ENCODE data around the gene RNF26. TPM values are rescaled to one million over a fixed set of nuclear protein-coding genes. Genes with fewer than 3 reads are reported as not detected.

Gene RNF26
- total RNA-seq, 3 donors from 2014 or later, result 18.6 to 20.7 (median 18.9) TPM

DNA sequence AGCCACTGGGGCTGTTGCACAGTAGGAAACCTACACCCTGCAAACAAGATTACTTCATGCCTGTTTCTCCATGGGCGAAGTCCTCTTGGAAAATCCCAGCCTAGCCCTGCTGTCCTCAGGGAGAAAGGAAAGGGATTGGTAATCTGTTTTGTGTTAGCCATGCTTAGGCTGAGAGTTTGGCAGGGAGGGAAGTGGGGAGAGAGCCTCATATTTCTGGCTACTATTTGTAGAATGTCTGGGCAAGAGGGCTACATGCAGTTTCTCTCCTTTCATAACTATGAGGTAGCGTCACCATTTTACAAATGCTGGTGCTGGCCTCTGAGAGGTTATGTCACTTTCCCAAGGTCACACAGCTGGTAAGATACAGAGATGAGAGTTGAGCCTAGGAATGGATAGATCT, 12.9 kb downstream of the RNF26 start:
- no peaks in the 10 kb centered on the region for H3K36me3 Mint-ChIP-seq (ENCODE audit: insufficient read depth)
- H3K27me3 Mint-ChIP-seq (ENCODE audit: low read depth), result peaks cover 30% of the 10 kb centered on the region
- no peak overlapping the region for H3K4me3 Mint-ChIP-seq
- DNase-seq (no peak), ATAC-seq (no peak)
- peaks cover 6% of the 10 kb centered on the region for H3K4me1 Mint-ChIP-seq (ENCODE audit: low read depth)
- H3K9me3 Mint-ChIP-seq, result no peaks in the 10 kb centered on the region

DNA sequence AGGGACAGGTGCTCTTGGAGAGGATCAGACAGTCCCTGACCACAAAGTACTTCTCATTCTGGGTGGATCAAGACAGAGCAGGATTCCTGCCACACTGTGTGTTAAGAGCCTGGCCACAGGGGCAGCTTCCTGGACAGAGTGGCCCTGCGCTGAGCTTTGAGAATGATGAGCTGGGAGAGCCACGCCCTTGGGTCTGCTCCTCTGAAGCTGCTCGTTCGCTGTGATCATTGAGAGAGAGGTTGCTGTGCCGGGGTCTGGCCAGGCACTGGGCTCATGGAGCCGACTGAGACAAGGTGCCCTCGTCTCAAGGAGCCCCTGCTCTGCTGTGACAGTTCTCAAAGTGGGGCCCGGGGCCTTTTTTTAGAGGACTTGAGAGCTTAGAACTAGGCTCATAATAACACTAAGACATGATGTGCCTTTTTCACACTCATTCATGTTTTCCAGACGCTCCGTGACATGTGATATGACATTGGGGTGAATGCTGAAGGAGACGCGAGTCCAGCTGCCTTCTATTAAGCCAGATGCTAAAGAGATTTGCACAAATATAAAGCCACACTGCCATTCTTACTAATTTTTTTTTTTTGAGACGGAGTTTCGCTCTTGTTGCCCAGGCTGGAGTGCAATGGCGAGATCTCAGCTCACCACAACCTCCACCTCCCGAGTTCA, 13.7 kb downstream of the RNF26 start:
- ATAC-seq (no peak), DNase-seq (no peak)
- Mint-ChIP-seq H3K9me3 (no peaks in the 10 kb centered on the region), H3K4me3 (no peak overlapping the region), H3K36me3 (ENCODE audit: insufficient read depth) (no peaks in the 10 kb centered on the region), H3K27me3 (ENCODE audit: low read depth) (peaks cover 32% of the 10 kb centered on the region), H3K4me1 (ENCODE audit: low read depth) (peaks cover 6% of the 10 kb centered on the region)

GRCh38 chr11:119350302-119350701, 16.0 kb downstream of the RNF26 start:
- H3K4me3 Mint-ChIP-seq, result no peak overlapping the region
- peaks cover 6% of the 10 kb centered on the region for H3K4me1 Mint-ChIP-seq (ENCODE audit: low read depth)
- DNase-seq, result no peak
- no peak for ATAC-seq
- H3K9me3 Mint-ChIP-seq, result no peaks in the 10 kb centered on the region
- peaks cover 27% of the 10 kb centered on the region for H3K27me3 Mint-ChIP-seq (ENCODE audit: low read depth)
- H3K36me3 Mint-ChIP-seq (ENCODE audit: insufficient read depth), result no peaks in the 10 kb centered on the region

DNA sequence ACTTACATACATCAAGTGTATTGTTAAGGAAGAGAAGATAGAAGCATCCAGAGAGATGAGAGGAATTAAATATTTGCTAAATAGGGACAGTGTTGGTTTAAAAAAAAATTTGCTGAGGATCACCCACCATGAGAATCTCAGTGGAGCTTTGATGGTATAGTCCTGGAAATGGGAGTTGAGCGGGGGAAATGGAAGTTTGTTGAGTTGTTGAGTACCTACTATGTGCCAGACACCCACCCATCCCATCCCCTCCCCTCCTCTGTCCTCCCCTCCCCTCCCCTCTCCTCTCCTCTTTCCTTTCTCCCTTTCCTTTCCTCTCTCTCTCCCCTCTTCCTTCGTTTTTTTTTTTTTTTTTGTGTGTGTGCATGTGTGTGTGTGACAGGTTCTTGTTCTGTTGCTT, 16.9 kb downstream of the RNF26 start:
- H3K4me3 Mint-ChIP-seq, result no peak overlapping the region
- no peaks in the 10 kb centered on the region for H3K36me3 Mint-ChIP-seq (ENCODE audit: insufficient read depth)
- H3K9me3 Mint-ChIP-seq, result no peaks in the 10 kb centered on the region
- ATAC-seq (no peak), DNase-seq (no peak)
- H3K27me3 Mint-ChIP-seq (ENCODE audit: low read depth), result peaks cover 26% of the 10 kb centered on the region
- peaks cover 6% of the 10 kb centered on the region for H3K4me1 Mint-ChIP-seq (ENCODE audit: low read depth)

- no peak for ATAC-seq
- no peak overlapping the region for H3K4me3 Mint-ChIP-seq
Measured at GRCh38 chr11:119352857-119353260, 18.5 kb downstream of the RNF26 start.

DNA sequence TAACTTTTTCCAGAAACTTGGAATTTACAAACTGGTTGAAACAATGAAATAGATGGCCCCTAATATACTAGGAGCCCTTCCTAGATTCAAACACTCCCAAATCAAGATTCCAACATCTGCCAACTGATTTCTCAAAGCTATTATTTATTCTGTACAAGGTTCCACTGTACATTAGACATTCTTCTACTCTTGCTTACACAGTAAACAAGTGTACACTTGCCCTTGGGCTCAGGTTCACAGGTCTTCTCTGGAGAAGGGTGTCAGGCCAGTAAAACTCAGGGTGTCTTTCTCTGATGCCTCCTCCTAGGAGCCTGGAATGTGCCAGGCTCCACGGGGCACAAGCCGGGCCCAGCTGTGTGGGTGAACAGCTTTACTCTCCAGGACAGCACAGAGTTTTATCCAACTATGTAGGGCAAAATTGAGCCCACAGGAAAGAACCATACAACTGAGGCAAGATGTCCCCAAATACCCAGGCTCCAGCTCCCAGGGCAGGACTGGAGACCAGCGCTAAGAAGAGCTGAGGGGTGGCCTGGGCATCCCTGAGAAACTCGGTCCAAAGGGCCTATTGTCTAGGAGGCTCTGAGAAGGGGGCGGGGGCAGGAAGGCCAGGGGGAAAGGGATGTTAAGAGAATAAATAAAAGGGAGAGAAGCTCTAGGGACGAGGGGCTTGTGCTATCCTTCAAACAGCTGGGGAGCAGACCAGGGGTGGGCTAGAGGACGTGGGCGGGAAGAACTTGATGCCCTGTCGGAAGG, 20.9 kb downstream of the RNF26 start:
- Mint-ChIP-seq H3K4me3 (no peak overlapping the region), H3K27me3 (ENCODE audit: low read depth) (peaks cover 21% of the 10 kb centered on the region), H3K9me3 (no peaks in the 10 kb centered on the region), H3K36me3 (ENCODE audit: insufficient read depth) (no peaks in the 10 kb centered on the region), H3K4me1 (ENCODE audit: low read depth) (peaks cover 3% of the 10 kb centered on the region)
- no peak for DNase-seq
- no peak for ATAC-seq

More at GRCh38 chr11:119352857-119353260, 18.5 kb downstream of the RNF26 start:
- Mint-ChIP-seq H3K27me3 (ENCODE audit: low read depth) (peaks cover 24% of the 10 kb centered on the region), H3K4me1 (ENCODE audit: low read depth) (peaks cover 7% of the 10 kb centered on the region), H3K36me3 (ENCODE audit: insufficient read depth) (no peaks in the 10 kb centered on the region), H3K9me3 (no peaks in the 10 kb centered on the region)
- no peak for DNase-seq

DNA sequence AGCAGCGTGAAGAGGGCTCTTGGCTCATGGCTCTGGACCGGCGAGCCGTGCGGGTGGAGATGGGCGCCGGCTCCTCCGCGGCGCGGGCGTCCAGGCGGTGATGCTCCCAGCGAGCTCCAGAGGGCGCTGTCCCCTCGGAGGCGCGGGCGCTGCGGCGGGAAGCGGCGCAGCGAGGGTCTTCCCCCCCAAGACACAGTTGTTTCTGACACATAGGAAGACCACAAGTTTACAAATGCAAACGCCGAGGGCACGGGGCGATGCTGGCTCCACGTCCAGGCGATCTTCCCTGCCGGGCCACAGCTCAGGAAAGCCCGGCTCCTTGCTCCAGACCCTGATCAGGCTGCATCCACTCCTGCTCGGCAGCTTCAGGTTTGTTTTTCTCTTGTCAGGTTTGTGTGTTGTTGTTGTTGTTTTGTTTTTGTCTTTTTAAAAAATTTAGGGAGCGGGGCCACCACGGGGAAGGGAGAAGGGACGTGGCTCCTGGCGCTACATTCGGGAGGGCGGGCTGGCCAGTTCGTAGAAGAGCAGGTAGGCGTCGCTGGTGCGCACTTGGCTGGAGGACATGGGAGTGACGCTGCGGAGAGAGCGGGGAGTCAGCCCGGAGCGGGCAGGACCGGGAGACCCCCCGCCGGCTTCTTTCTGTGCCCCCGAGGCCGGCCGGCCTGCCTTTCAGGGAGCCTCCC, 22.2 kb downstream of the RNF26 start:
- H3K36me3 Mint-ChIP-seq (ENCODE audit: insufficient read depth), result no peaks in the 10 kb centered on the region
- H3K9me3 Mint-ChIP-seq, result no peaks in the 10 kb centered on the region
- ATAC-seq (peak; percentile 88 to 89), DNase-seq (peak; percentile 63)
- peak overlapping the region; percentile 82 for H3K4me3 Mint-ChIP-seq
- H3K27me3 Mint-ChIP-seq (ENCODE audit: low read depth), result peaks cover 17% of the 10 kb centered on the region
- peaks cover 4% of the 10 kb centered on the region for H3K4me1 Mint-ChIP-seq (ENCODE audit: low read depth)

GRCh38 chr11:119357074-119357473, 22.7 kb downstream of the RNF26 start:
- ATAC-seq (no peak), DNase-seq (no peak)
- H3K36me3 Mint-ChIP-seq (ENCODE audit: insufficient read depth), result no peaks in the 10 kb centered on the region
- H3K9me3 Mint-ChIP-seq, result no peaks in the 10 kb centered on the region
- H3K27me3 Mint-ChIP-seq (ENCODE audit: low read depth), result peaks cover 14% of the 10 kb centered on the region
- peak overlapping the region; percentile 67 for H3K4me3 Mint-ChIP-seq
- H3K4me1 Mint-ChIP-seq (ENCODE audit: low read depth), result peaks cover 4% of the 10 kb centered on the region

GRCh38 chr11:119359365-119360214, 25.3 kb downstream of the RNF26 start:
- Mint-ChIP-seq H3K9me3 (no peaks in the 10 kb centered on the region), H3K36me3 (ENCODE audit: insufficient read depth) (no peaks in the 10 kb centered on the region), H3K4me3 (no peak overlapping the region), H3K27me3 (ENCODE audit: low read depth) (peaks cover 24% of the 10 kb centered on the region), H3K4me1 (ENCODE audit: low read depth) (peaks cover 10% of the 10 kb centered on the region)
- DNase-seq (no peak), ATAC-seq (no peak)

GRCh38 chr11:119361056-119361787, 26.9 kb downstream of the RNF26 start:
- DNase-seq, result no peak
- Mint-ChIP-seq H3K36me3 (ENCODE audit: insufficient read depth) (no peaks in the 10 kb centered on the region), H3K9me3 (no peaks in the 10 kb centered on the region), H3K4me3 (no peak overlapping the region), H3K4me1 (ENCODE audit: low read depth) (peaks cover 12% of the 10 kb centered on the region), H3K27me3 (ENCODE audit: low read depth) (peaks cover 36% of the 10 kb centered on the region)
- peak; percentile 79 to 84 for ATAC-seq

GRCh38 chr11:119361941-119362725, 27.8 kb downstream of the RNF26 start:
- H3K27me3 Mint-ChIP-seq (ENCODE audit: low read depth), result peaks cover 45% of the 10 kb centered on the region

GRCh38 chr11:119362741-119363080, 28.4 kb downstream of the RNF26 start:
- ATAC-seq (no peak), DNase-seq (no peak)
- H3K9me3 Mint-ChIP-seq, result no peaks in the 10 kb centered on the region
- H3K4me1 Mint-ChIP-seq (ENCODE audit: low read depth), result peaks cover 11% of the 10 kb centered on the region
- H3K4me3 Mint-ChIP-seq, result peak overlapping the region; percentile 43
- H3K36me3 Mint-ChIP-seq (ENCODE audit: insufficient read depth), result no peaks in the 10 kb centered on the region
- H3K27me3 Mint-ChIP-seq (ENCODE audit: low read depth), result peaks cover 46% of the 10 kb centered on the region

More at GRCh38 chr11:119361941-119362725, 27.8 kb downstream of the RNF26 start:
- DNase-seq (no peak), ATAC-seq (no peak)
- Mint-ChIP-seq H3K4me1 (ENCODE audit: low read depth) (peaks cover 12% of the 10 kb centered on the region), H3K9me3 (no peaks in the 10 kb centered on the region), H3K4me3 (peak overlapping the region; percentile 33), H3K36me3 (ENCODE audit: insufficient read depth) (no peaks in the 10 kb centered on the region)
